ENCODE data around the gene SYCP2L. TPM values are rescaled to one million over a fixed set of nuclear protein-coding genes. Genes with fewer than 3 reads are reported as not detected.

Gene SYCP2L
- total and polyA plus RNA-seq, 2 of the 8 experiments (the other 6 are each of a cell fraction or from before 2014, with no cell fraction given) = 1.7 to 4.2 TPM

GRCh38 chr6:10972196-10972595 lies 85.3 kb downstream of the SYCP2L start (continued):
- no peak for TF ChIP-seq EP300 (IDR thresholded peaks at IDR 0.05; ENCODE audit: borderline replicate concordance in 1 of 2, low read depth in 2 of 2, low read length in 2 of 2)
- TF ChIP-seq TAF7 (optimal IDR thresholded peaks at IDR 0.05; ENCODE audit: borderline replicate concordance, low read depth, low read length) = no peak
- no peak for TF ChIP-seq CEBPB (IDR thresholded peaks at IDR 0.05; ENCODE audit: low read depth, low read length)
- TF ChIP-seq SIX5 (IDR thresholded peaks at IDR 0.05; ENCODE audit: low read depth, low read length) = no peak
- TF ChIP-seq SP1 (IDR thresholded peaks at IDR 0.05; ENCODE audit: low read depth, low read length) = no peak
- no peak for TF ChIP-seq JUND (IDR thresholded peaks at IDR 0.05; ENCODE audit: low read length)
